ENCODE measurements around the gene CHST11.

CHST11 gene

DNA sequence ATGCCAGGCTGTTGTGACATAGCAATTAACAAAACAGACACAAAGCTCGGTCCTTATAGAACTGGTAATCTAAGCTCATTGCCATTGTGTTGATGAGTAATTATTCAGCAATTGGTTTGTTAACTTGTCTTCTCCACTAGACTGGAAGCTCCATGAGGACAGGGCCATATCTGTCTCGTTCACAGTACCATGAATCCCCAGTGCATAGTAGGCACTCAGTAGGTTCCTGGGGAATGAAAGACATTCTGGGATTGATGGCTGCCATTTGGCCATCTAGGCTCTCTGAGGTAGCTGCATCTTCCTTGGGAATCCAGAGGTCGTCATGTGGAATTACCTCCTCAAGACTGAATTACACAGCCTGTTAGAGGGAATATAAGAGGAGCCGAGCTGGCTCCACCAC is 177.3 kb downstream of the CHST11 start:
- DNase-seq (ENCODE audit: low read depth): no peak

GRCh38 chr12:104634852-104635251 is 178.1 kb downstream of the CHST11 start:
- no peak for DNase-seq (ENCODE audit: low read depth)

DNA sequence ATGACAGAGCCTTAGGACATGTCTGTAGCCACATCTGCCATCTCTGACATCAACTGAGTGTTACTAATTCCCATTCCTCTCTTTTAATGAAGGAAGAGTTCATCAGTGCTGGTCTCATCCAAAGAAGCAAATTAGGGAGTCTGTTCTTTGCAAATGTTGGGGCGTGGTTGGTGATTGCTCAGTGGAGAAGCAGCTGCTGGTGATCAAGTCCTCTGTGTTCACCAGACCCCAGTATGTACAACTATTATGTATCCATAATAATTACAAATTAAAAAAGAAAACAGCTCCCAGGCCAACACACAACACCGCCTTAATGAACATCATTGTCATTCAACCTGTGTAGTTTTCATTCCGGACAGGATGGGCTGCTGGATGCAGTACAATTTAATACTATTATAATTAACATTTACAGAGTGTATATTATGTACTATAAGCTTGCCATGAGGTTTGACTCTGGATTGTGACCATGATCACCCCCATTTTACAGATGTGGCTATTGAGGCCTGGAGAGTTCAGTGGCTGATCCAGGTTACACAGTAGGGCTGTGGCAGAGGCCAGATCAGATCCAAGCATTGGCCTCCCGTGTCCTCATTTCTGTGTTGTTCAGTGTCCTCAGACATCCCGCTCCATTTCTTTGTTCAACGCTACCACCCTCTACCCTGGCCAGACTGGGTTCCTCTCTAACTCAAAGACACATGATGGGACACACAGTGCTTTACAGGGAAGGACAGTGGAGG is 179.0 kb downstream of the CHST11 start:
- DNase-seq (ENCODE audit: low read depth): no peak

DNA sequence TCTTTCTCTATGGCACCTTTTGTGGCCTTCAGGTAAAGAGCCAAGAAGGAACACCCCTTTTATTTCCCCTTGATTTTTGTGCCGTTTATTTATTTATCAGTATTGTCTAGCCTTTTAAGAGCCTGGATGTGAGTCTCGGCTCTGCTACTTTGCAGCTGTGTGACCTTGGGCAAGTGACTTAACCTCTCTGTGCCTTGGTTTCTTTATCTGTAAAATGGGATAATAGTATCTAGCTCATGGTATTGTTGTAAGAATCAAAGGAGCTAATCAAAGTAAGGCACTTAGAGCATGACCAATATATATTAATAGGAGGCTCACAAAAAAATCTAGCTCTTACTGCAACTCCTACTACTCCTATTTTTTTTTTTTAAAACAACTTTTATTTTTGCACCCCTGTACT is 179.7 kb downstream of the CHST11 start:
- DNase-seq (ENCODE audit: low read depth): no peak

DNA sequence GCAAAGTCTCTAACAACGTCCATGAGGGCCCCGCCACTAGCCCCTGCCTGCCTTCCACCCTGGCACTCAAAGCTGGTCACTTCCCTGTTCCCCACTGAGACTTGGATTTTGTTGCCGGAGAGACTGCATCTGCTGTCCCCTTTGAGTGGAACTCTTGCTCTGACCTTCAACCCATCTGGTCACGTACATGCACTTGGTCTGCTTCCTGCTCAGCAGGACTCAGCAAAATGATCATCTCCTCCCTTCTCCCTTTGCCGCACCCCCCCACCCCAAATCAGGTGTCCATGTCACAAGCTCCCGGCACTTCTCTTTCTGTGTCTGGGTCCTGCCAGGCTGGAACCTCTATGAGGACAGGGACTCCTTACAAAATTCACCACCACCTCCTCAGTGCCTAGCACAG is 180.9 kb downstream of the CHST11 start:
- no peak for DNase-seq (ENCODE audit: low read depth)

GRCh38 chr12:104638218-104638850 is 181.6 kb downstream of the CHST11 start:
- no peak for DNase-seq (ENCODE audit: low read depth)

- no peak for DNase-seq (ENCODE audit: low read depth)
These were observed 182.1 kb downstream of the CHST11 start for GRCh38 chr12:104638851-104639240.

DNA sequence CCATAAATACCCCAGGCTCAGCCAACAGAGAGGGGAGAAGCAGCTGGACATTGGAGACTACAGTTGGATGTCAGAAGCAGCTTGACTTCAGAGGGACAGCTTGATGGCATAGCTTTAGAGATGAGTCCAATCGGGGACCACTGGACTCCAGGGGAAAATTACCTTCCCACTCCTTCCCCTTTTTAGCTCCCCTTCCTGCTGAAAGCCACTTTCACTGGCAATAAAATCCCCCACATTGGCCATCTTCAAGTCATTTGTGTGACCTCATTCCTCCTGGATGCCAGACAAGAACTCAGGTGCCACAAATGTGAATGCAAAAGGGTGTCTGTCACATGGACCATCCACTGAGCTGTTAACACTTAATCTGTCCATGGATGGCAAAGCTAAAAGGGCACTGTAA is 184.2 kb downstream of the CHST11 start:
- no peak for DNase-seq (ENCODE audit: low read depth)

- no peak for DNase-seq (ENCODE audit: low read depth)
These were observed 185.1 kb downstream of the CHST11 start for GRCh38 chr12:104641862-104642261.

GRCh38 chr12:104643093-104643818 is 186.5 kb downstream of the CHST11 start:
- no peak for DNase-seq (ENCODE audit: low read depth)

GRCh38 chr12:104643819-104644669 is 187.3 kb downstream of the CHST11 start:
- DNase-seq (ENCODE audit: low read depth): no peak

DNA sequence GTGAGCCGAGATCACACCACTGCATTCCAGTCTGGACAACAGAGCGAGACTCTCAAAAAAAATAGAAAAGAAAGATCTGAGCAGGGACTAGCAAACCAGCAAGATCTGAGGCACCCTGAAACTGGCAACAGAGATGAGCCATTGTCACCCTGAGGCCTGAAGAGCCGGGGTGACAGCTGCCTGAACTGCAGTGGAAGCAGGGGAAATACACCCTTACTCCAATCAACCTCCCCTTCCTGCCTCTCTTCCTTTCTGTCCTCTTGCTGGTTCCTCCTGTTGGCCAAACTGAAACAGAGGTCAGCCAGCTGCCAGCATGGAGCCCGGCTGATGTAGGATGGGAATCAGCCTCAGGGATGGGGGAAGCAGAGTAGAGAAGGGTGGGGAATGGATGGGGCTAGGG is 192.0 kb downstream of the CHST11 start:
- no peak for DNase-seq (ENCODE audit: low read depth)

GRCh38 chr12:104649217-104649824 is 192.6 kb downstream of the CHST11 start:
- DNase-seq (ENCODE audit: low read depth): no peak

GRCh38 chr12:104649921-104650320 is 193.2 kb downstream of the CHST11 start:
- DNase-seq (ENCODE audit: low read depth): no peak

- DNase-seq (ENCODE audit: low read depth): no peak
These were observed 193.8 kb downstream of the CHST11 start for GRCh38 chr12:104650541-104650940.

GRCh38 chr12:104651811-104652210 is 195.1 kb downstream of the CHST11 start:
- DNase-seq (ENCODE audit: low read depth): no peak

DNA sequence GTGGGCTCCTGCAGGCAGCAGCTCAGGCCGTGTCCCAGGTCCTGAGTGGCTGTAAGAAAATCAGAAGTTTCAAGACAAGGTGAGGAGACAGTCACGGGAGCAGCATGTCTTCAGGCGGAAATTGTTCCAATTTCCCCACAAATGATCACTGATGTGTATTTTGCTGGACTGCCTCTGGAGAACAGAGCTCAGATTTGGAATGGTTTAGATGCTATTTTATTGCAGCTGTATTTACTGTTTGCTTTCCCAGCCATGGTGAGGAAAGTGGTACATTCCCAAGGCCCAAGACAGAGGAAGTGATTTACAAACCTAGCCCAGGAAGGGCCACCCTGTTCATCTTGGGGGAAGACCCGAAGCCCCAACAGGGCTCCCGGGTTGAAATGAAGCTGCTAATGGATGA is 195.6 kb downstream of the CHST11 start:
- no peak for DNase-seq (ENCODE audit: low read depth)

- no peak for DNase-seq (ENCODE audit: low read depth)
These were observed 196.2 kb downstream of the CHST11 start for GRCh38 chr12:104652910-104653309.

DNA sequence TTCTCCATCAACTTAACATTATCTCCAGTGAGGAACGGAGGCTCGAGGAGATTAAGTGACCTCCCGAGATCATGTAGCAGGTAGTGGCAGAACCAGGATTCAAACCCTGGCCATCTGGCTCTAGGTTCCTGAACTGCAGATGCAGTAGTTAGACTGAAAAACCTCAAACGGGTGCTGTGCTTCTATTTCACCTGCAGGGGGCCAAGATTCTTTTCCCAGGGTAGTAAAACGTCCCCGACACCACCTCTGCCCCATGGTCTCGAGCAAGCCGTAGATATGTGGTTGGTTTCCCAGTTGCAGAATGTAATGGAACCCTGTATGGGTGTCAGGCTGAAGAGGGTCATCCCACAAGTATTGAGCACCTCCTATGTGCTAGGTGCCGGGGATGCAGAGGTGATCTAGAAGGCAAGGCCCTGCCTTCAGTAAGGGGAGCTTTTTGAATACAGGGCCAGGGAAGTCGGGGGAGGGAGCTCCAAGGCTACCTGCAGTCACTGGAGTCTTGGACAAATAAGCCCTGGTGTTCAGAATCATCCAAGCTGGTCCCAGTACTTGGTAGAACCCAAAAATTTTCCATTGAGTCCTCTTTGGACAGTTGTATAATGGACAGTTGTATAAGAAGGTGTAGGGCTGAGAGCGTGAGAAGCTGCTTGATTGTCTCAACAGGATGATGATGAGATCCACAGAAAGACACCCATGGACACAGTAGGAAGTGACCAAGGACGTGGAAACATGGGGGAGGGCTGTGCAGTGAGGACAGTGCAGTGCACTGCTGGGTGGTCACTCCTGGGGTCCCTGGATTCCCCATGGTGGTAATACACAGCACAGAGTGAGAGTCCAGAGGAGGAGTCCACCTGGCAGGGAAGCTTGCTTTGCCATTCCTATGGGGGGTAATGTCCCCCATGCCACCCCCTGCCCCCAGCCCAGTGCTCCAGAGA is 197.2 kb downstream of the CHST11 start:
- DNase-seq (ENCODE audit: low read depth): no peak

DNA sequence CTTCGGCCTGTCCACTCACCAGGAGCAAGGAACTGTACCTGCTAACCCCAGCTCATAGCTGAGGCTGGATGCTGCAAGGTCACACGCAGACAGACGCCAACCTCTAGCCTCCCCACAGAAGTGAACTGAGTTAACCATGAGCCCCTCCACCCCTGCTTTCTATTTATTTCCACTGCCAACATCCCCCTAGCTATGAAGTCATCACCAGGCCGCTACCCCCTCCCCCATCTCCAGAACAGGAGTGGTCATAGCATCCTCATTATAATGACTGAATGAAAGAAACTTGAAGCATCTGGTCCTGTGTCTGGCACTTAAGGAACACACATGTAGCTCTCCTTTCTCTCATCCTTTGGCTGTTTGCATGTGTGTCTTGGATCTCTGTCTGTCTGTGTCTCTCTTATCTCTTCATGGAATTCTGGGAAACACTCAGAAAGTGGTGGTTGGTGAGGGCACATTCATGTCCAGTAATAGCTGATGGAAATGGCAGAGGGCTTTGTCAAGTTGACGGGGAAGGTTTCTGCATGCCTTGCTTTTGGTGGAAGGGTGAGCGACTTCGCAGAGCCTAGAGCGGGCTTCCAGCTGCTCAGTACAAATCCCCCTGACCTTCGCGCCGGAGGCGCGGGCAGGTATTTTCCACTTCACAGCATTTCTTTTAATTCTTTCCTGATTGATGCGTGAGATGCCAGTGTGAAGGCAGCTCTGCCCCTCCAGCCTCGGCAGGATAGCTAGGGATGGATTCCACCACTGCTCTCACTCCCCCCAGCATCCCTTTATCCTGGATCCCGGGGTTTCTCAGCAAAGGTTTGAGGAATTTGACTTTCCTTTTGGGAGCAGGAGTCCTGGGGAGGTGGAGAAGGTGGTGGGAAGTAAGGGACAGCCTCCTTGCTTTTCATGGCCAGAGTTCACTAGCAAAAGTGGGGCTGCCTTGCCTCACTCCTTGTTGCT is 198.2 kb downstream of the CHST11 start:
- DNase-seq (ENCODE audit: low read depth): no peak
